ENCODE results near the gene CASS4. TPM values are rescaled to one million over a fixed set of nuclear protein-coding genes. Genes with fewer than 3 reads are reported as not detected.

CASS4 gene
- polyA plus RNA-seq, 2 of the 4 experiments (the other 2 are of a cell fraction), result 0.09 TPM

- TF ChIP-seq HOXB13 (CRISPR knock-in tag; IDR thresholded peaks at IDR 0.05; ENCODE audit: low read depth), result no peak
- no peak for TF ChIP-seq ELK1 (IDR thresholded peaks at IDR 0.05; ENCODE audit: low read depth, low read length)
- no peak for TF ChIP-seq RNF2 (IDR thresholded peaks at IDR 0.05; ENCODE audit: borderline replicate concordance, low read depth)
- TF ChIP-seq HES2 (IDR thresholded peaks at IDR 0.05), result no peak
- TF ChIP-seq GATA3 (IDR thresholded peaks at IDR 0.05; ENCODE audit: borderline replicate concordance), result no peak
- TF ChIP-seq MAX (IDR thresholded peaks at IDR 0.05), result no peak
- TF ChIP-seq CEBPB (IDR thresholded peaks at IDR 0.05), result no peak
- no peak for TF ChIP-seq RAD21 (conservative IDR thresholded peaks at IDR 0.05 in 1 of 2, IDR thresholded peaks at IDR 0.05 in 1 of 2)
- TF ChIP-seq TFCP2L1 (CRISPR knock-in tag; IDR thresholded peaks at IDR 0.05), result no peak
- no peak for TF ChIP-seq EP300 (IDR thresholded peaks at IDR 0.05)
- no peak for TF ChIP-seq RCOR1 (IDR thresholded peaks at IDR 0.05; ENCODE audit: low read depth, low read length)
- no peak for TF ChIP-seq RARB (CRISPR knock-in tag; IDR thresholded peaks at IDR 0.05)
- DNase-seq (ENCODE audit: low read depth in 1 of 2, low spot score in 1 of 2), result no peak
- H3K4me1 ChIP-seq, result no peaks in the 10 kb centered on the region
- WGBS (ENCODE audit: missing lambda C conversion rate), result 99% methylated on average over 3 of the region's 3 CpGs
- no peak overlapping the region for H3K27ac ChIP-seq
- ATAC-seq, result no peak
- no peak overlapping the region for H3K4me3 ChIP-seq
- FAIRE-seq, result no peak
- no peaks in the 10 kb centered on the region for H3K9me3 ChIP-seq
- no peak overlapping the region for H3K4me2 ChIP-seq
- CTCF ChIA-PET, result interaction anchor here (1.0 to 2.0 kb wide), 3 partner anchors 8 to 14 kb away, joined by 3 to 7 read pairs (median 6); partner anchors contain the start of genes AURKA and CSTF1
- POLR2A ChIA-PET, result interaction anchor here (1.0 kb wide), 1 partner anchor 15 kb away, joined by 3 read pairs; the partner anchor contains the start of genes AURKA and CSTF1
Observed at GRCh38 chr20:56406910-56407309, 5.2 kb upstream of the CASS4 start.

GRCh38 chr20:56409521-56409920 is 2.5 kb upstream of the CASS4 start:
- no peaks in the 10 kb centered on the region for H3K4me1 ChIP-seq
- ChIA-PET POLR2A (no interaction called here), CTCF (interaction anchor here (1.2 to 2.1 kb wide), 2 partner anchors 8 to 13 kb away, joined by 5 to 6 read pairs; no protein-coding TSS in a partner anchor)
- TF ChIP-seq HOXB5 (CRISPR knock-in tag; IDR thresholded peaks at IDR 0.05), result no peak
- no peak for TF ChIP-seq GATA3 (IDR thresholded peaks at IDR 0.05; ENCODE audit: borderline replicate concordance)
- no peak for TF ChIP-seq RAD21 (conservative IDR thresholded peaks at IDR 0.05 in 1 of 2, IDR thresholded peaks at IDR 0.05 in 1 of 2)
- TF ChIP-seq USF2 (IDR thresholded peaks at IDR 0.05), result no peak
- no peak for TF ChIP-seq MAZ (IDR thresholded peaks at IDR 0.05; ENCODE audit: borderline replicate concordance, low read depth, low read length)
- TF ChIP-seq NFE2L2 (conservative IDR thresholded peaks at IDR 0.05; ENCODE audit: low read length), result no peak
- TF ChIP-seq MAFK (IDR thresholded peaks at IDR 0.05; ENCODE audit: partially characterized antibody), result no peak
- no peak for TF ChIP-seq ZSCAN20 (CRISPR knock-in tag; IDR thresholded peaks at IDR 0.05)
- no peak for TF ChIP-seq TP53 (CRISPR knock-in tag; IDR thresholded peaks at IDR 0.05)
- TF ChIP-seq FOSB (CRISPR knock-in tag; IDR thresholded peaks at IDR 0.05), result no peak
- TF ChIP-seq REST (IDR thresholded peaks at IDR 0.05), result no peak
- no peaks in the 10 kb centered on the region for H3K9me3 ChIP-seq
- 93% methylated on average over 5 of the region's 5 CpGs for WGBS (ENCODE audit: missing lambda C conversion rate)
- no peak for FAIRE-seq
- no peak for ATAC-seq
- no peak overlapping the region for H3K27ac ChIP-seq
- H3K4me3 ChIP-seq, result no peak overlapping the region
- DNase-seq (ENCODE audit: low read depth in 1 of 2, low spot score in 1 of 2), result no peak
- no peak overlapping the region for H3K4me2 ChIP-seq
